Ascending aorta (tissue), 2 donors: Measurements from ENCODE around the gene XPO4. TPM values are rescaled to one million over a fixed set of nuclear protein-coding genes. Genes with fewer than 3 reads are reported as not detected.
"Not testable (repeated sequence)": the region's sequence is repeated elsewhere in the genome, so short reads cannot be mapped to it uniquely, and the experiment has no call there.

Experiments used
- DNase-seq, 2 donors: peaks; one replicate each; pipeline ENCODE4 v3.0.0-alpha.2; 2019; ENCODE audit warnings: low spot score in 2 of 2
- H3K27ac ChIP-seq, 2 donors: fragments of 200-600 bp; sonication (generic); one replicate each; pipeline ENCODE4 v1.5.1; 2016 to 2017; ENCODE audit warnings: mild to moderate bottlenecking in 1 of 2
- H3K27me3 ChIP-seq: fragments of 200-600 bp; sonication (generic); one replicate; pipeline ENCODE4 v1.5.1; 2017
- H3K36me3 ChIP-seq, 2 donors: fragments of 200-600 bp; sonication (generic); one replicate each; pipeline ENCODE4 v1.5.1; 2016
- H3K4me1 ChIP-seq, 2 donors: fragments of 200-600 bp; sonication (generic); one replicate each; pipeline ENCODE4 v1.5.1; 2016 to 2017; ENCODE audit warnings: mild to moderate bottlenecking in 1 of 2
- H3K4me3 ChIP-seq, 2 donors: fragments of 200-600 bp; sonication (generic); one replicate each; pipeline ENCODE4 v1.5.1; 2016 to 2017; ENCODE audit warnings: mild to moderate bottlenecking in 1 of 2
- H3K9me3 ChIP-seq, 2 donors: fragments of 200-600 bp; sonication (generic); one replicate each; pipeline ENCODE4 v1.5.1; 2016
- intact Hi-C: fragments of 100-400 bp; cut with DNase I; formaldehyde crosslinking; loops from one replicate; pipeline ENCODE4 v1.15.1; 2023
- total RNA-seq: library from RNA; depleted of rRNA; stranded (reverse); fragments of >200 nt; gene quantifications from one replicate; pipeline ENCODE4 v1.1.0, GENCODE V29; 2016
- TF ChIP-seq, protein P1 (sequence below), 3 experiments: fragments of 200-600 bp in 2 of 3; fragments of 450-650 bp in 1 of 3; sonication (generic) in 2 of 3; IDR thresholded peaks; one replicate each; pipeline ENCODE4 v1.5.1; 2016 to 2019; ENCODE audit warnings: antibody characterized with exemption in 3 of 3, mild to moderate bottlenecking in 1 of 3, moderate library complexity in 1 of 3

The XPO4 gene
- 5.1 TPM for total RNA-seq

DNA sequence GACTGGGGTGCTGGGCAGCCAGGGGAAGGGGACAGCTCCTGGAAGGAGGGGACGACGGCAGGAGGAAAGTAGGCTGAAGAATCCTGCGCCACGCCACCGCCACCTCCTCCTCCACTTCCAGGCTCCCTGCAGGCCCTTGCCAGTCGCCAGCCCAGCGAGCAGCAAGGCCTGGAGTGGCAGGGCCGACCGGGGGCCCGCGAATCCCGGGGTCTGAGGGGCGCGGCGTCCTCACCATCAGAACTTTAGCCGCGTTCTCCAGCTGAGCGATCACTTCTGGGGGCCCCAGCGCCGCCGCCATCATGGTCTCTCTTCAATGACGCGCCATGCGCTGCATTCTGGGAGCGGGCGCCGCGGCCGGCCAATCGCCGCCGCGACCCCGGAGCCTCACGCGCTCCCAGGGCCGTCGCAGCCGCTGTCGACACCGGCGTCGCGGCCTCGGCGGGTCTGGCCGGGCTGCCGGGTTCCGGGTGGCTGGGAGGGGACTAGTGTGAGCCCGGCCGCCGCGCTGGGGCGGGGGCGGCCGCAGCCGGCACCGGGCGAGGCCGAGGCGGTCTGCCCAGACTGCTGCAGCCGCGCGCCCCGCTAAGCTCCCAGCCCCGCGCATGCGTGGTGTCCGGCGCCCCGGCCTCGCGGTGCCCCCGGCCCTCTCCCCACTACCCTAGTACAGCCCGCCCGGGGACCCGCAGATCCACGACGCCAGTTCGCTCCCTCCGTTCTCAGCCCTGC lies at the start of gene XPO4:
TSS of gene XPO4 (minus strand) at position 309 of the 726 bp plus-strand sequence. CDS start at position 301, 8 bp downstream.
- DNase-seq = peak; percentile 16 to 88
- H3K9me3 ChIP-seq = no peaks in the 10 kb centered on the region
- peak within 1 kb of the TSS; percentile 81 to 88 for H3K4me3 ChIP-seq
- peaks cover 3 to 10% of the 10 kb centered on the region in 2 donors for H3K4me1 ChIP-seq
- H3K27me3 ChIP-seq = no peaks in the 10 kb centered on the region
- H3K36me3 ChIP-seq = no peaks in the 10 kb centered on the region
- intact Hi-C loops = loop anchor here (1.0 to 5.0 kb wide), 5 partner anchors 41 to 335 kb away; partner anchors contain the start of genes EEF1AKMT1, IFT88 and LATS2
- TF ChIP-seq, protein P1, sequence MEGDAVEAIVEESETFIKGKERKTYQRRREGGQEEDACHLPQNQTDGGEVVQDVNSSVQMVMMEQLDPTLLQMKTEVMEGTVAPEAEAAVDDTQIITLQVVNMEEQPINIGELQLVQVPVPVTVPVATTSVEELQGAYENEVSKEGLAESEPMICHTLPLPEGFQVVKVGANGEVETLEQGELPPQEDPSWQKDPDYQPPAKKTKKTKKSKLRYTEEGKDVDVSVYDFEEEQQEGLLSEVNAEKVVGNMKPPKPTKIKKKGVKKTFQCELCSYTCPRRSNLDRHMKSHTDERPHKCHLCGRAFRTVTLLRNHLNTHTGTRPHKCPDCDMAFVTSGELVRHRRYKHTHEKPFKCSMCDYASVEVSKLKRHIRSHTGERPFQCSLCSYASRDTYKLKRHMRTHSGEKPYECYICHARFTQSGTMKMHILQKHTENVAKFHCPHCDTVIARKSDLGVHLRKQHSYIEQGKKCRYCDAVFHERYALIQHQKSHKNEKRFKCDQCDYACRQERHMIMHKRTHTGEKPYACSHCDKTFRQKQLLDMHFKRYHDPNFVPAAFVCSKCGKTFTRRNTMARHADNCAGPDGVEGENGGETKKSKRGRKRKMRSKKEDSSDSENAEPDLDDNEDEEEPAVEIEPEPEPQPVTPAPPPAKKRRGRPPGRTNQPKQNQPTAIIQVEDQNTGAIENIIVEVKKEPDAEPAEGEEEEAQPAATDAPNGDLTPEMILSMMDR (IDR thresholded peaks at IDR 0.05) = no peak
- peak within 1 kb of the TSS; percentile 93 for H3K27ac ChIP-seq

DNA sequence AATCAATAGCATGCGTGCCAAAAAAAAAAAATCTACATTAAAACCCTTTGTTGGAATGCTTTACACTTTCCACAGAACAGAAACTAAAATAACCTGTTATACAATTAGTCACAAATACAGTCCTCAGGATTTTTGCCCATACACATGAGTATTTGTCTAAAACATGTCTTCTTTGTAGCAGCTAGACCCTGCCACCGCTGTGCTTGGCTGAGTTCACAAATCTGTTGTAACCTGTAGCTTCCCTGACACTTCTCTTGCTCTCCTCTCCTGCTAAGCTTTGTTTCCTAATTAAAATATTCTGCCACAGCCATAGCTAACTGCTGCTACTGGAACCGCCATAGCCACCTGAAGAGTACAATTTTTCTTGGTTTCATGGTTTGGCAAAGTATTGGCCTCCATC lies 45.5 kb upstream of the XPO4 start:
- DNase-seq, intact Hi-C loops, H3K9me3 ChIP-seq: not testable (repeated sequence)

DNA sequence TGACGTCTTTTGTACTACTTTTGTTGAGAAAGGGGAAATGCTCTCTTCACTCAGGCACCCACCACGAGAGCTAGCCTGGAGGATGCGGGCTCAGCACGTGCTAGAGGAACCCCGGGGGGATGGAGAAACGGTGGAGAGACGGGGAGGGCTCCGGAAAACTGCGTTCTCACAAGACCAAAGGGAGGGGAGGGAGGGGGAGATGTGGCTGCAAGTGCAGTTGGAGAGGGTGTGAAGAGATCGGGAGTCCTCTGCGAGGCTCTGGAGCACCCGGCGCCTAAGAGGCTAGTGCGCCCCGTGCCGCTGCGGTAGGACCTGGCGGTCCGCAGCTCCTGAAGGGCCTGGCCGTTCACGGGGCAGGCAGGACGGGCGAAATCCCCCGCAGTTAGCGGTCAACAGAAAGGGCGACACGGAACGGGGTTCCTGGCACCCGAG lies 43.4 kb upstream of the XPO4 start:
- intact Hi-C loops = no loop called here
- H3K27me3 ChIP-seq = no peaks in the 10 kb centered on the region
- no peaks in the 10 kb centered on the region for H3K9me3 ChIP-seq
- no peaks in the 10 kb centered on the region for H3K36me3 ChIP-seq
- peak in 1 of 2 donors; percentile 70 for DNase-seq
- H3K27ac ChIP-seq = no peak overlapping the region
- H3K4me1 ChIP-seq = peaks cover 0 to 4% of the 10 kb centered on the region in 2 donors
- peak overlapping the region; percentile 24 to 51 for H3K4me3 ChIP-seq
- TF ChIP-seq, protein P1 (IDR thresholded peaks at IDR 0.05) = no peak

More for the DNA sequence above, 45.5 kb upstream of the XPO4 start:
- not testable (repeated sequence) for H3K27me3 ChIP-seq, H3K36me3 ChIP-seq, H3K4me1 ChIP-seq, H3K4me3 ChIP-seq, H3K27ac ChIP-seq

DNA sequence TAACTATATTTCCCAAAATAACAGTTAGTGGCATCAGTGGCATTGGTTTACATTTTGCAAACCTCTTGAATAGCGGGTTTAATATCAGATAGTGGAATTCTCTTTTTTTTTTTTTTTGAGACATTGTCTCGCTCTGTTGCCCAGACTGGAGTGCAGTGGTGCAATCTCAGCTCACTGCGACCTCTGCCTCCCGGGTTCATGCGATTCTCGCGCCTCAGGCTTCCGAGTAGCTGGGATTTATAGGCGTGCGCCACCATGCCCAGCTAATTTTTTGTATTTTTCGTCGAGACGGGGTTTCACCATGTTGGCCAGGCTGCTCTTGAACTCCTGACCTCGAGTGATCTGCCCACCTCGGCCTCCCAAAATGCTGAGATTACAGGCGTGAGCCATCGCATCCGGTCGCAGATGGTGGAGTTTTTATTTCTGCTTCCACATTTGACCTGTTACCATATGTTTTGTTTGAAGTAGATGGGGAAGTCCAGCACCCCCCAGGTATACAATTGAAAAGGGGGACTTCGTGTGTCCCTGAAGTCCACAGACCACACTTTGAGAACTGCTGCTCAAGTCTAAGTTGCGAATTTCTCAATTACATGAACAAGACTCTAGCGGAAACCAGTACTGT lies 40.5 kb upstream of the XPO4 start:
- TF ChIP-seq, protein P1 (IDR thresholded peaks at IDR 0.05) = no peak
- intact Hi-C loops = loop anchor here (1.0 to 5.0 kb wide), 6 partner anchors 41 to 536 kb away; partner anchors contain the start of genes LATS2, MRPL57, SKA3 and XPO4
- H3K27ac ChIP-seq = peak overlapping the region in 1 of 2 donors; percentile 40
- H3K9me3 ChIP-seq = no peaks in the 10 kb centered on the region
- H3K27me3 ChIP-seq = no peaks in the 10 kb centered on the region
- no peaks in the 10 kb centered on the region for H3K36me3 ChIP-seq
- H3K4me1 ChIP-seq = peaks cover 0 to 4% of the 10 kb centered on the region in 2 donors
- DNase-seq = no peak
- peak overlapping the region in 1 of 2 donors; percentile 28 for H3K4me3 ChIP-seq

DNA sequence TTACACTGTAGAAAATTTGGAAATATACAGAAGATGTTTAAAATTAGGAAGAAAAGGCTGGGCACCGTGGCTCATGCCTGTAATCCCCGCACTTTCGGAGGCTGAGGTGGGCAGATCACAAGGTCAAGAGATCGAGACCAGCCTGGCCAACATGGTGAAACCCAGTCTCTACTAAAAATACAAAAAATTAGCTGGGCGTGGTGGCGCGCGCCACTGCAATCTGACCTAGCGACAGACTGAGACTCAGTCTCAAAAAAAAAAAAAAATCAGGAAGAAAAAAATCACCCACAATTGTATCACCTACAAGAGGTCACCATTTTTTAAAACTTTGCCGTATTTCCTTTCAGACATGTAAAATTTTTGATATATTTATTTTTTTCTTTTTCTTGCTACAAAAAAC lies 38.0 kb upstream of the XPO4 start:
- not testable (repeated sequence) for H3K4me1 ChIP-seq, DNase-seq, H3K27ac ChIP-seq, H3K27me3 ChIP-seq, H3K9me3 ChIP-seq, H3K36me3 ChIP-seq, H3K4me3 ChIP-seq
- intact Hi-C loops = loop anchor here (5.0 kb wide), 1 partner anchor 237 kb away; the partner anchor contains the start of genes MRPL57 and SKA3

DNA sequence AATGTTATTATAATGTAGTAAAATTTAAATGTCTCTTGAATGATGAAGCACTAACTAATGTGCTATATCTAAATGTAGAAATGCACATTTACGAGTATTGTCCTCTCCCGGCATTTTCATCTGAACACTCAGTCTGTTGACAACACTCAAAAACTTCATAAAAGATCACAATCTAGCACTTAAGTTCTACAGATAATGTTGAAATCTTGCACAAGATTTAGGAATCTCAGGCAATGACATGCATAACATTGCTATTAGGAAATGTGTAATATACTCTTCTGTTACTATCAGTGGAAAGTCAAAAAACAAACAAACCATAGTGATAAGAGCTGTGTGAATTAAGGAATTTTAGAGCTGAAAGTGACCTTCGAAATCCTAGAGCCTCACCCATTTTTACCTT lies 37.5 kb upstream of the XPO4 start:
- TF ChIP-seq, protein P1 (IDR thresholded peaks at IDR 0.05) = no peak
- H3K36me3 ChIP-seq = no peaks in the 10 kb centered on the region
- intact Hi-C loops = loop anchor here (5.0 kb wide), 1 partner anchor 237 kb away; the partner anchor contains the start of genes MRPL57 and SKA3
- H3K4me3 ChIP-seq = no peak overlapping the region
- H3K27me3 ChIP-seq = no peaks in the 10 kb centered on the region
- no peaks in the 10 kb centered on the region for H3K4me1 ChIP-seq
- DNase-seq = no peak
- no peak overlapping the region for H3K27ac ChIP-seq
- H3K9me3 ChIP-seq = no peaks in the 10 kb centered on the region
